ENCODE results near the gene PRSS33. TPM values are rescaled to one million over a fixed set of nuclear protein-coding genes. Genes with fewer than 3 reads are reported as not detected.

Gene PRSS33
- total and polyA plus RNA-seq, 4 experiments from 2014 or later, result not detected

DNA sequence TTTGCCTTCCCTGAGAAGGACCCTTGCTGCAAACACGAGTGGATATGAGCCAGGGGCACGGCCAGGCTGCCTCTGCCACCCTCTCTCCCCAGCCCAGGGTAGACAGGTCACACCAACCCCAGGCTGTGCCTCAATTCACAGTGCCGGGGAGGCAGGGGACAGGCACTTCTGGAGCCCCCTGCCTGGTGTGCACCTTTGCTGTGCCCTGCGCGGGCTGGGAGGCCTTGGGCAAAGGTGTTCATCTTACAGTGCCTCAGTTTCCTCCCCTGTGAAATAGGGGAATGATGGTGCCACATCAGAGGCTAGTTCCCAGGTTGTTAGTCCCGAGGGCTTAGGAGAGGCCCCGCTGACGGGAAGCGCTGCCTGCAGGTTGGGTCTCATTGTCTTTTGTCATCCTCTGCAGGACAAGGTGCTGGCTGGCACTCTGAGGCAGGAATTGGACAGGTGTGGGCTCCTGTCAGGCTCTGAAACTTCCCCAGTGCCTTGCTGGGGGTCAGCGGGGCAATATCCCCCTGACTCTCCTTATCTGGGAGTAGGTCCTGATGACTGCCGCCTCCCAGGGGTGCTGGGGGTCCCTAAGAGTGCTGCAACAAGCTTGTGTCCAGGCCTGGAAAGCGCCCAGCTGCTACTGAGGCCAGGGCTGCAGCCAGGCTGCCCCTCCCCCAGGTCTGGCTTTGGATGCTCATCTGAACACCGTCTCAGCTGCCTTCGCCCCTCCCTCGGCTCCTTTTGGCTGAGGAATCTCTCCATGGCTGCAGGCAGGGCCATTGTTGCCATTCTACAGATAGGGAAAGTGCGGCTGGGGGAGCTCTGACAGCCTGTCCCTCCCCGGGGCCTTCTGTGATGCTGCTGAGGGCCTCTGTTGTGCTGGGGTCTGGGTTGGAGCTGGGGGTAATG is 32.8 kb upstream of the PRSS33 start:
- Histone ChIP-seq H3K4me1 (ENCODE audit: insufficient read depth, low read length) (no peaks in the 10 kb centered on the region), H3K4me3 (ENCODE audit: low read length in 2 of 2) (no peak overlapping the region), H3K36me3 (ENCODE audit: insufficient read depth, low read length) (no peaks in the 10 kb centered on the region), H3K27me3 (ENCODE audit: insufficient read depth, low read length) (no peaks in the 10 kb centered on the region), H3K9me3 (ENCODE audit: control insufficient read depth in 1 of 2, low read length in 2 of 2) (no peaks in the 10 kb centered on the region), H3K27ac (ENCODE audit: low read depth, low read length) (no peak overlapping the region)
- CTCF ChIA-PET (ENCODE audit: partially characterized antibody), result no interaction called here
- H3K4me1 Mint-ChIP-seq, result no peaks in the 10 kb centered on the region
- POLR2A ChIA-PET (ENCODE audit: partially characterized antibody), result no interaction called here
- no peak overlapping the region for H3K27ac Mint-ChIP-seq
- DNase-seq, result no peak
- peaks cover 1 to 3% of the 10 kb centered on the region in 2 donors for H3K27me3 Mint-ChIP-seq
- no peaks in the 10 kb centered on the region for H3K36me3 Mint-ChIP-seq
- H3K4me3 Mint-ChIP-seq, result no peak overlapping the region
- H3K9me3 Mint-ChIP-seq, result no peaks in the 10 kb centered on the region
- intact Hi-C loops (cut with micrococcal nuclease), result no loop called here

DNA sequence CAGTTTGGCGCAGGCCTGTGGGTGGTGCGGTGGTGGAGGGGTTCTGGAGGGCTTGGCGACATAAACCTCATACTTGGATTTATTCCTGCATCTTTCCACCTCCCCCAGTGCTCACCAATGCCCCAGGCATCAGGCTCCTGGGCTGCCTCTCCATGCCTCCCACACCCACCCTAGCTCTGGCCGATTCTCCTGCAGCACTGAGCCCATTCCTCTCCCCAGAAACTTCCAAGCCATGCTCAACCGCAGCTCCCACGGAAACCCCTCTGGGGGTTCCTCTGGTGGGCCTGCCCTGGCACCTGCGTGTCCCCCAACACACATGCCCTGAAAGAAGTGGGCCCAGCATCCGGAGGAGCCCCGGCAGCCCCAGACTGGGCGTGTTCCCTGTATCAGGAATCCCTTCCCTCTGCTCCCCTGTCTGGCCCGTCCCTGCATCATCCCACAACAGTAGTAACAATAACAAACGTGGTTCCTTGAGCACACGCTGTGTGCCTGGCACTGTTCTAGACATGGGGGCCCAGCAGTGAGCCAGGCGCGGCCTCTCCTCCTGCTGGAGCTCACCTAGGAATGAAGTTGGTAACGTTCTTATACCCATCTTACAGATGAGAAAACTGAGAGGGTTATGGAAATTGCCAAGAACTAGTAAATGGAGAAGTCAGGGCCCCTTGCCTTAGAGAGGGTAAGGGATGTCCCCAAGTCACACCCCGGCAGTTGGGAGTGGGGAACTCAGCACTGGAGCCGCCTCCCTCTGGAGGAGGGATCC is 32.0 kb upstream of the PRSS33 start:
- no peaks in the 10 kb centered on the region for H3K9me3 Mint-ChIP-seq
- Histone ChIP-seq H3K27me3 (ENCODE audit: insufficient read depth, low read length) (no peaks in the 10 kb centered on the region), H3K36me3 (ENCODE audit: insufficient read depth, low read length) (no peaks in the 10 kb centered on the region), H3K4me3 (ENCODE audit: low read length in 2 of 2) (no peak overlapping the region), H3K9me3 (ENCODE audit: control insufficient read depth in 1 of 2, low read length in 2 of 2) (no peaks in the 10 kb centered on the region), H3K4me1 (ENCODE audit: insufficient read depth, low read length) (no peaks in the 10 kb centered on the region), H3K27ac (ENCODE audit: low read depth, low read length) (no peak overlapping the region)
- intact Hi-C loops (cut with micrococcal nuclease), result no loop called here
- peak overlapping the region in 1 of 7 donors; percentile 8 for H3K27ac Mint-ChIP-seq
- POLR2A ChIA-PET (ENCODE audit: partially characterized antibody), result no interaction called here
- H3K27me3 Mint-ChIP-seq, result peaks cover 1 to 3% of the 10 kb centered on the region in 2 donors
- no peak overlapping the region for H3K4me3 Mint-ChIP-seq
- no peaks in the 10 kb centered on the region for H3K36me3 Mint-ChIP-seq
- no peaks in the 10 kb centered on the region for H3K4me1 Mint-ChIP-seq
- CTCF ChIA-PET (ENCODE audit: partially characterized antibody), result no interaction called here
- no peak for DNase-seq

DNA sequence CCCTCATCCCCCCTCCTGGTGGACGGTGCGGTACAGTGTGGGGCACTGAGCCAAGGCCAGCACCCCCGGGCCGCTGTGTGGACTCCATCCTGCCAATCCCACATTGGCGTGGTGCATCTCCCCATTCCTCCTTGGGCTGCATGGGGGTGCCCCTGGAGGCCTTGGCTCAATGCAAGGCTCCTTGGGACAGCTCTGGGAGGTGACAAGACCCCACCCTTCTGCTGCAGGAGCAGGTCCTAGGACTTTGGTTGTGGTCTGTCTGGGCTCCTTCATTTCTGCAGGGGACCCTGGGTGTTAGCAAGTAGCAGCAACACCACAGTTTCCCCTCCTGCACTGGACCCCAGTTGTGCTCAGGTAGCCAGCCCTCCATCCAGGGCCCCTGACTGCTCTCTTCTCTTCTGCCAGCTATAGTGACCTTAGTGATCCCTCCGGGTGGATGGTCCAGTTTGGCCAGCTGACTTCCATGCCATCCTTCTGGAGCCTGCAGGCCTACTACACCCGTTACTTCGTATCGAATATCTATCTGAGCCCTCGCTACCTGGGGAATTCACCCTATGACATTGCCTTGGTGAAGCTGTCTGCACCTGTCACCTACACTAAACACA is 31.0 kb upstream of the PRSS33 start:
- H3K27me3 ChIP-seq (ENCODE audit: insufficient read depth, low read length), result no peaks in the 10 kb centered on the region
- intact Hi-C loops (cut with micrococcal nuclease), result no loop called here
- H3K4me3 ChIP-seq (ENCODE audit: low read length in 2 of 2), result no peak overlapping the region
- H3K27ac Mint-ChIP-seq, result peak overlapping the region in 3 of 7 donors; percentile 22 to 67 (median 44)
- H3K36me3 ChIP-seq (ENCODE audit: insufficient read depth, low read length), result no peaks in the 10 kb centered on the region
- H3K9me3 Mint-ChIP-seq, result no peaks in the 10 kb centered on the region
- ChIA-PET POLR2A (ENCODE audit: partially characterized antibody) (interaction anchor here (0.8 kb wide), 1 partner anchor 40 kb away, joined by 3 read pairs; no protein-coding TSS in a partner anchor), CTCF (ENCODE audit: partially characterized antibody) (no interaction called here)
- H3K4me1 ChIP-seq (ENCODE audit: insufficient read depth, low read length), result no peaks in the 10 kb centered on the region
- H3K9me3 ChIP-seq (ENCODE audit: control insufficient read depth in 1 of 2, low read length in 2 of 2), result no peaks in the 10 kb centered on the region
- H3K36me3 Mint-ChIP-seq, result no peaks in the 10 kb centered on the region
- H3K4me3 Mint-ChIP-seq, result peak overlapping the region in 2 of 8 donors; percentile 36 to 48
- H3K27me3 Mint-ChIP-seq, result peaks cover 1 to 3% of the 10 kb centered on the region in 2 donors
- no peak overlapping the region for H3K27ac ChIP-seq (ENCODE audit: low read depth, low read length)
- no peak for DNase-seq
- no peaks in the 10 kb centered on the region for H3K4me1 Mint-ChIP-seq

DNA sequence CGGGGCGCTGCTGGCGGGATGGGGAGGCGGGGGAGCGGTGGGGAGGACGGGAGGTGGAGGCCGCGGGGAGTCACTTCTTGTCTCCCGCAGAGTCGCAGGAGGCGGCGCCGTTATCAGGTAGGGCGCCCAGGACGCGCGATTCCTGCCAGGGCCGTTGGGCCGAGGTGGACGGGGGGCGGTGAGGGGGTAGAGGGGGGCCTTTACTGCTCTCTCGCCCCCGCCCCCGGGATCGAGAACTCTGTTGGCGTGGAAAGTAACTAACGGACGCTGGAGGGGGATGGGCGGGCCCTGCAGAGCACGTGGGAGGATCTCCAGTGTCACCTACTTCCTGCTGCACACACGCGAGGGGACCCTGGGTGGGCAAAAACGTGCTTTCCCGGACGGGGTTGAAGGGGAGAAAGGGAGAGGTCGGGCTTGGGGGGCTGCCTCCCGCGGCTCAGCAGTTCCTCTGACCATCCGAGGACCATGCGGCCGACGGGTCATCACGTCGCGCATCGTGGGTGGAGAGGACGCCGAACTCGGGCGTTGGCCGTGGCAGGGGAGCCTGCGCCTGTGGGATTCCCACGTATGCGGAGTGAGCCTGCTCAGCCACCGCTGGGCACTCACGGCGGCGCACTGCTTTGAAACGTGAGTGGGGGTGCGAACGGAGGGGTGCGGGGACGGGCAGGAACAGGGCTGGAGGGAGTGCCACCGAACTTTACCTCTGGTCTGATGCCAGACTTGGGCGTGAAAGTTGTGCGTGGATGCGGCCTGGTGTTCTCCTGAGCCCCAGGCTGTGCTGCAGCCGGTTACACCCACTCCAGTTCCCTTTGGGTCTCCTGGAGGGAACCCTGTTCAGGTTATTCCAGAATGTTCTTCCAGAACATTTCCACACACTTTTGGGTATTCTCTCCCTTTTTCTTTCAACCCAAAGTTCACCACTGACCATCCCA is 30.2 kb upstream of the PRSS33 start:
- no peaks in the 10 kb centered on the region for H3K36me3 Mint-ChIP-seq
- no peaks in the 10 kb centered on the region for H3K9me3 ChIP-seq (ENCODE audit: control insufficient read depth in 1 of 2, low read length in 2 of 2)
- intact Hi-C loops (cut with micrococcal nuclease), result no loop called here
- peak overlapping the region in 3 of 8 donors; percentile 36 to 57 (median 47) for H3K4me3 Mint-ChIP-seq
- H3K4me1 ChIP-seq (ENCODE audit: insufficient read depth, low read length), result no peaks in the 10 kb centered on the region
- no peak overlapping the region for H3K4me3 ChIP-seq (ENCODE audit: low read length in 2 of 2)
- no peaks in the 10 kb centered on the region for H3K9me3 Mint-ChIP-seq
- no peak overlapping the region for H3K27ac ChIP-seq (ENCODE audit: low read depth, low read length)
- POLR2A ChIA-PET (ENCODE audit: partially characterized antibody), result no interaction called here
- H3K27ac Mint-ChIP-seq, result peak overlapping the region in 1 of 7 donors; percentile 22
- H3K36me3 ChIP-seq (ENCODE audit: insufficient read depth, low read length), result no peaks in the 10 kb centered on the region
- no peak for DNase-seq
- H3K27me3 ChIP-seq (ENCODE audit: insufficient read depth, low read length), result no peaks in the 10 kb centered on the region
- H3K27me3 Mint-ChIP-seq, result peaks cover 0 to 3% of the 10 kb centered on the region in 2 donors
- no peaks in the 10 kb centered on the region for H3K4me1 Mint-ChIP-seq
- CTCF ChIA-PET (ENCODE audit: partially characterized antibody), result no interaction called here

DNA sequence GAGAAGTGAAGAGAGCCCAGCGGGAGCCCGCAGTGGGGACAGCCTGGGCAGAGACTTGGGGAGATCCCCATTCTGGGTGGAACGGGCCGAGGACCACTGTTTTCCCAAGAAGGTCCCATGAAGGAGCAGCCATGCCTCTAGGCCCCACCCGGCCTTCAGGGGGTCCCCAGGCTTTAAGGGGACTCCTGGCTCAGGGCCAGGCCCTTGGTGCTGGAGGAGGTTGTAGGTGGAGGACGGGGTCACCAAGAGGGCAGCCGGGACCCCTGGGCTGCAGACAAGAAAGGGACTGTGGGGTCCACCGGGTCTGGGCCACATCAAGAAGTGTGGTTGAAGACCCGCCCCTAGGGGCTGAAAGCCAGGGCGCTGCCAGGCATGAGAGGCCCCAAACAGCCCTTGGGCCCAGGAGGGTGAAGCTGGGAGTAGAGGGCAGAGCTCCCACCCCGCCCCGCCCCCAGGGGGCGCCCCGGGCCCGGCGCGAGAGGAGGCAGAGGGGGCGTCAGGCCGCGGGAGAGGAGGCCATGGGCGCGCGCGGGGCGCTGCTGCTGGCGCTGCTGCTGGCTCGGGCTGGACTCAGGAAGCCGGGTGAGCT is 29.5 kb upstream of the PRSS33 start, which contains the start of gene PRSS21:
Gene PRSS21 (plus strand): TSS at position 487 of the 589 bp plus-strand sequence. CDS start 32 bp downstream, at position 519.
- Histone ChIP-seq H3K4me3 (ENCODE audit: low read length in 2 of 2) (no peak within 1 kb of the TSS), H3K27me3 (ENCODE audit: insufficient read depth, low read length) (no peaks in the 10 kb centered on the region), H3K4me1 (ENCODE audit: insufficient read depth, low read length) (no peaks in the 10 kb centered on the region), H3K36me3 (ENCODE audit: insufficient read depth, low read length) (no peaks in the 10 kb centered on the region), H3K9me3 (ENCODE audit: control insufficient read depth in 1 of 2, low read length in 2 of 2) (no peaks in the 10 kb centered on the region), H3K27ac (ENCODE audit: low read depth, low read length) (no peak within 1 kb of the TSS)
- CTCF ChIA-PET (ENCODE audit: partially characterized antibody), result no interaction called here
- H3K9me3 Mint-ChIP-seq, result no peaks in the 10 kb centered on the region
- intact Hi-C loops (cut with micrococcal nuclease), result no loop called here
- DNase-seq, result peak in 2 of 5 donors; percentile 19 to 28
- H3K27me3 Mint-ChIP-seq, result peaks cover 0 to 6% of the 10 kb centered on the region in 2 donors
- POLR2A ChIA-PET (ENCODE audit: partially characterized antibody), result no interaction called here
- peak within 1 kb of the TSS in 1 of 7 donors; percentile 22 for H3K27ac Mint-ChIP-seq
- no peaks in the 10 kb centered on the region for H3K4me1 Mint-ChIP-seq
- peak within 1 kb of the TSS in 2 of 8 donors; percentile 47 to 57 for H3K4me3 Mint-ChIP-seq
- H3K36me3 Mint-ChIP-seq, result no peaks in the 10 kb centered on the region

GRCh38 chr16:2815299-2815771 is 28.0 kb upstream of the PRSS33 start:
- H3K9me3 ChIP-seq (ENCODE audit: control insufficient read depth in 1 of 2, low read length in 2 of 2), result no peaks in the 10 kb centered on the region
- ChIA-PET POLR2A (ENCODE audit: partially characterized antibody) (no interaction called here), CTCF (ENCODE audit: partially characterized antibody) (interaction anchor here (1.2 kb wide), 1 partner anchor 53 kb away, joined by 4 read pairs; no protein-coding TSS in a partner anchor)
- H3K27me3 ChIP-seq (ENCODE audit: insufficient read depth, low read length), result no peaks in the 10 kb centered on the region
- intact Hi-C loops (cut with micrococcal nuclease), result no loop called here
- H3K4me3 Mint-ChIP-seq, result no peak overlapping the region
- DNase-seq, result no peak
- H3K4me1 ChIP-seq (ENCODE audit: insufficient read depth, low read length), result no peaks in the 10 kb centered on the region
- peaks cover 0 to 6% of the 10 kb centered on the region in 2 donors for H3K27me3 Mint-ChIP-seq
- peaks cover 0 to 1% (median 0%) of the 10 kb centered on the region in 8 donors for H3K9me3 Mint-ChIP-seq
- no peaks in the 10 kb centered on the region for H3K36me3 Mint-ChIP-seq
- H3K4me3 ChIP-seq (ENCODE audit: low read length in 2 of 2), result no peak overlapping the region
- H3K4me1 Mint-ChIP-seq, result no peaks in the 10 kb centered on the region
- no peaks in the 10 kb centered on the region for H3K36me3 ChIP-seq (ENCODE audit: insufficient read depth, low read length)
- no peak overlapping the region for H3K27ac ChIP-seq (ENCODE audit: low read depth, low read length)
- no peak overlapping the region for H3K27ac Mint-ChIP-seq

Measured in CD4-positive, alpha-beta memory T cell (primary cell).